ENCODE results near the gene WRNIP1. TPM values are rescaled to one million over a fixed set of nuclear protein-coding genes. Genes with fewer than 3 reads are reported as not detected.

The WRNIP1 gene
- total RNA-seq, 1 experiment from 2014 or later = 38.1 TPM

GRCh38 chr6:2753110-2753489, 12.1 kb upstream of the WRNIP1 start:
- no peak overlapping the region for H3K14ac ChIP-seq (ENCODE audit: insufficient read depth, low read length)
- H3K4ac ChIP-seq (ENCODE audit: low read depth, low read length) = no peak overlapping the region
- no peaks in the 10 kb centered on the region for H3K36me3 Mint-ChIP-seq (ENCODE audit: insufficient read depth in 1 of 3, low read depth in 3 of 3)
- H3K9me3 Mint-ChIP-seq = no peaks in the 10 kb centered on the region
- no peaks in the 10 kb centered on the region for H3K79me2 ChIP-seq (ENCODE audit: insufficient read depth, low read length)
- no peaks in the 10 kb centered on the region for H3K79me1 ChIP-seq (ENCODE audit: insufficient read depth, low read depth, low read length, poor library complexity, severe bottlenecking)
- H3K9me3 ChIP-seq (ENCODE audit: control insufficient read depth, low read depth, low read length) = no peaks in the 10 kb centered on the region
- no peak overlapping the region for H3K27ac Mint-ChIP-seq
- no peak overlapping the region for H3K23ac ChIP-seq (ENCODE audit: insufficient read length, low read depth, low read length)
- no peak overlapping the region for H2BK20ac ChIP-seq (ENCODE audit: low read depth, low read length, poor library complexity, severe bottlenecking)
- H3K27ac ChIP-seq (ENCODE audit: insufficient read length, low read depth, low read length) = no peak overlapping the region
- no peak overlapping the region for H3K9ac ChIP-seq (ENCODE audit: extremely low read depth, insufficient read length, low read length)
- peaks cover 11% of the 10 kb centered on the region for H3K27me3 Mint-ChIP-seq (ENCODE audit: low read depth)
- H2BK15ac ChIP-seq (ENCODE audit: low read depth, low read length) = no peak overlapping the region
- H3K4me1 ChIP-seq (ENCODE audit: insufficient read depth, low read length) = no peaks in the 10 kb centered on the region
- H4K20me1 ChIP-seq (ENCODE audit: control insufficient read depth, insufficient read depth, insufficient read length) = no peaks in the 10 kb centered on the region
- no peak overlapping the region for H3K4me3 Mint-ChIP-seq
- no peak overlapping the region for H4K8ac ChIP-seq (replicated peaks; ENCODE audit: insufficient read length, low read depth, low read length)
- H3K4me1 Mint-ChIP-seq = peaks cover 3 to 4% of the 10 kb centered on the region in 2 experiments
- no peak overlapping the region for H2BK120ac ChIP-seq (ENCODE audit: low read depth, low read length, poor library complexity, severe bottlenecking)
- H3T11ph ChIP-seq (ENCODE audit: low read length) = no peak overlapping the region
- no peak for TF ChIP-seq CTCF (conservative IDR thresholded peaks at IDR 0.05)
- H2BK12ac ChIP-seq (ENCODE audit: insufficient read length, low read depth, low read length) = no peak overlapping the region
- H3K27me3 ChIP-seq (ENCODE audit: insufficient read depth, low read length) = no peaks in the 10 kb centered on the region
- H3K56ac ChIP-seq (ENCODE audit: insufficient read length, low read depth, low read length) = no peak overlapping the region
- DNase-seq = no peak
- H3K18ac ChIP-seq (ENCODE audit: insufficient read length, low read depth, low read length) = no peak overlapping the region
- H2AFZ ChIP-seq (ENCODE audit: low read length) = no peak overlapping the region
- H4K5ac ChIP-seq (ENCODE audit: insufficient read length, low read depth, low read length) = no peak overlapping the region
- no CpG with 5 or more reads among the region's 7 CpGs for WGBS (ENCODE audit: extremely low coverage, insufficient read length, low lambda C conversion rate)
- H3K23me2 ChIP-seq (ENCODE audit: insufficient read length, low read depth, low read length, poor library complexity, severe bottlenecking) = no peaks in the 10 kb centered on the region
- no peak overlapping the region for H3K4me2 ChIP-seq (ENCODE audit: insufficient read depth, insufficient read length, low read length)
- no peak overlapping the region for H2BK5ac ChIP-seq (ENCODE audit: insufficient read length, low read length)
- H4K91ac ChIP-seq (ENCODE audit: insufficient read length, low read depth, low read length) = no peak overlapping the region
- no peak overlapping the region for H2AK5ac ChIP-seq (ENCODE audit: insufficient read length, low read length)
